WI38 (cell line): ENCODE data around the gene SH2D3C.
A peak's percentile ranks its signal among the peaks of the same experiment; 100 is the strongest.
"Not testable (repeated sequence)": the region's sequence is repeated elsewhere in the genome, so short reads cannot be mapped to it uniquely, and the experiment has no call there.

Experiments
- H3K4me3 ChIP-seq: 2 replicates; pipeline ENCODE4 v1.5.1; 2011; ENCODE audit warnings: low read depth, mild to moderate bottlenecking, control low read depth, low read length
- CTCF ChIP-seq: IDR thresholded peaks from 2 replicates; pipeline ENCODE4 v1.5.1; 2012; ENCODE audit warnings: low read depth, mild to moderate bottlenecking, control low read depth, low read length

SH2D3C gene

GRCh38 chr9:127788337-127789011, 10.0 kb upstream of the SH2D3C start:
- TF ChIP-seq CTCF, result no peak
- no peak overlapping the region for H3K4me3 ChIP-seq

- H3K4me3 ChIP-seq, result peak overlapping the region; percentile 88
- no peak; the same call in 1 of the 2 replicates for TF ChIP-seq CTCF
Measured at GRCh38 chr9:127786773-127787104, 8.3 kb upstream of the SH2D3C start.

- no peak for TF ChIP-seq CTCF
- peak within 1 kb of the TSS; percentile 88 for H3K4me3 ChIP-seq
Measured at GRCh38 chr9:127785933-127786772, 7.7 kb upstream of the SH2D3C start, which contains the start of gene CDK9. TSS of gene CDK9 (plus strand) at chr9:127786034. CDS start at chr9:127786149, 115 bp downstream.

GRCh38 chr9:127785023-127785932, 6.8 kb upstream of the SH2D3C start:
- peak; percentile 58 for TF ChIP-seq CTCF
- H3K4me3 ChIP-seq, result peak overlapping the region; percentile 88

- no peak for TF ChIP-seq CTCF
- H3K4me3 ChIP-seq, result no peak overlapping the region
Measured at GRCh38 chr9:127783111-127784008, 4.9 kb upstream of the SH2D3C start.

GRCh38 chr9:127781806-127782205, 3.3 kb upstream of the SH2D3C start:
- no peak for TF ChIP-seq CTCF
- H3K4me3 ChIP-seq, result no peak overlapping the region

GRCh38 chr9:127780909-127781308, 2.4 kb upstream of the SH2D3C start:
- H3K4me3 ChIP-seq, result not testable (repeated sequence)
